Hematopoietic multipotent progenitor cell treated with erythropoietin and hydrocortisone succinate and interleukin-3 and kit ligand, for 17 days (in vitro differentiated cells): ENCODE data around the gene FLRT1.
A peak's percentile ranks its signal among the peaks of the same experiment; 100 is the strongest.

Experiments
- DNase-seq: peaks from one replicate; pipeline ENCODE4 v3.0.0-alpha.2; 2015; ENCODE audit warnings: low spot score

Gene FLRT1

GRCh38 chr11:64035576-64035975 is at the start of gene FLRT1:
Gene FLRT1, plus strand, starts transcription at chr11:64035931. Its CDS starts 80,337 bp downstream, at chr11:64116268.
- DNase-seq = no peak

GRCh38 chr11:63986156-63986931 is 49.4 kb upstream of the FLRT1 start, which contains the start of gene OTUB1:
Gene OTUB1, plus strand, starts transcription at chr11:63986438. Its CDS starts 19 bp downstream, at chr11:63986457.
- DNase-seq = peak; percentile 86

GRCh38 chr11:63986932-63987513 is 48.7 kb upstream of the FLRT1 start:
- DNase-seq = no peak

- DNase-seq = no peak
Observed at GRCh38 chr11:63991558-63991957, 44.2 kb upstream of the FLRT1 start.

- DNase-seq = no peak
Observed at GRCh38 chr11:63993100-63993499, 42.6 kb upstream of the FLRT1 start.

- no peak for DNase-seq
Observed at GRCh38 chr11:63993993-63994392, 41.7 kb upstream of the FLRT1 start.

GRCh38 chr11:63996512-63996911 is 39.2 kb upstream of the FLRT1 start:
- DNase-seq = no peak

GRCh38 chr11:63997104-63997700 is 38.5 kb upstream of the FLRT1 start:
- DNase-seq = no peak

- no peak for DNase-seq
Observed at GRCh38 chr11:63997801-63998337, 37.9 kb upstream of the FLRT1 start.

GRCh38 chr11:63998558-63999348 is 37.0 kb upstream of the FLRT1 start:
- no peak for DNase-seq

- no peak for DNase-seq
Observed at GRCh38 chr11:63999349-64000025, 36.2 kb upstream of the FLRT1 start.

GRCh38 chr11:64000026-64000739 is 35.5 kb upstream of the FLRT1 start:
- DNase-seq = peak; percentile 62

GRCh38 chr11:64000740-64001483 is 34.8 kb upstream of the FLRT1 start:
- DNase-seq = no peak

GRCh38 chr11:64001484-64002420 is 34.0 kb upstream of the FLRT1 start:
- no peak for DNase-seq

- no peak for DNase-seq
Observed at GRCh38 chr11:64003807-64004589, 31.7 kb upstream of the FLRT1 start.

- DNase-seq = no peak
Observed at GRCh38 chr11:64004590-64004984, 31.1 kb upstream of the FLRT1 start.

- DNase-seq = no peak
Observed at GRCh38 chr11:64005691-64006090, 30.0 kb upstream of the FLRT1 start.

GRCh38 chr11:64006398-64006797 is 29.3 kb upstream of the FLRT1 start:
- no peak for DNase-seq
